ENCODE measurements around the gene FRRS1L. TPM values are rescaled to one million over a fixed set of nuclear protein-coding genes. Genes with fewer than 3 reads are reported as not detected.

FRRS1L gene
- total and polyA plus RNA-seq, 2 of the 13 experiments (the other 11 are each of a cell fraction or from before 2014, with no cell fraction given): 0.02 to 0.03 TPM

- TF ChIP-seq ARID5B (CRISPR knock-in tag; IDR thresholded peaks at IDR 0.05) (peak; percentile 25; the same call in 1 of the 2 replicates), HNF4G (IDR thresholded peaks at IDR 0.05; ENCODE audit: borderline replicate concordance, low read depth, low read length) (0 out of 2 replicates have a peak, but pooled peaks have one; percentile 15), HNF4G (CRISPR knock-in tag; IDR thresholded peaks at IDR 0.05; ENCODE audit: borderline replicate concordance, low read depth) (no peak), GATA4 (IDR thresholded peaks at IDR 0.05; ENCODE audit: borderline replicate concordance, low read depth) (0 out of 2 replicates have a peak, but pooled peaks have one; percentile 24), MYNN (CRISPR knock-in tag; IDR thresholded peaks at IDR 0.05; ENCODE audit: low read depth) (0 out of 2 replicates have a peak, but pooled peaks have one; percentile 45), HMG20A (CRISPR knock-in tag; IDR thresholded peaks at IDR 0.05; ENCODE audit: borderline replicate concordance) (peak; percentile 52; the same call in 1 of the 2 replicates), ZNF333 (CRISPR knock-in tag; IDR thresholded peaks at IDR 0.05; ENCODE audit: borderline replicate concordance) (no peak), MEF2D (CRISPR knock-in tag; IDR thresholded peaks at IDR 0.05) (0 out of 2 replicates have a peak, but pooled peaks have one; percentile 47), ZNF160 (CRISPR knock-in tag; IDR thresholded peaks at IDR 0.05) (no peak), TCF7 (IDR thresholded peaks at IDR 0.05; ENCODE audit: low read depth) (peak; percentile 72), SOX6 (IDR thresholded peaks at IDR 0.05) (no peak), SOX6 (CRISPR knock-in tag; IDR thresholded peaks at IDR 0.05) (peak; percentile 62; the same call in 1 of the 2 replicates), CREB1 (IDR thresholded peaks at IDR 0.05) (no peak), CREB1 (CRISPR knock-in tag; IDR thresholded peaks at IDR 0.05) (peak; percentile 18; the same call in 1 of the 2 replicates), ERF (CRISPR knock-in tag; IDR thresholded peaks at IDR 0.05) (no peak), FOXP4 (CRISPR knock-in tag; IDR thresholded peaks at IDR 0.05) (no peak), REST (IDR thresholded peaks at IDR 0.05; ENCODE audit: borderline replicate concordance in 1 of 2, low read depth in 1 of 2, low read length in 2 of 2) (no peak), RARA (CRISPR knock-in tag; IDR thresholded peaks at IDR 0.05) (0 out of 2 replicates have a peak, but pooled peaks have one; percentile 28), FOSL2 (CRISPR knock-in tag; IDR thresholded peaks at IDR 0.05) (peak; percentile 11; the same call in 1 of the 2 replicates), NCOA2 (CRISPR knock-in tag; IDR thresholded peaks at IDR 0.05) (peak; percentile 83), KDM2A (CRISPR knock-in tag; IDR thresholded peaks at IDR 0.05; ENCODE audit: borderline replicate concordance, low read depth) (no peak)
Observed at GRCh38 chr9:109182550-109182939, 15.5 kb upstream of the FRRS1L start (continued).

Data from HepG2 (cell line).